ENCODE measurements around the gene MYOT. TPM values are rescaled to one million over a fixed set of nuclear protein-coding genes. Genes with fewer than 3 reads are reported as not detected.

MYOT gene
- total RNA-seq, 1 donor from 2014 or later = 5.4 TPM

DNA sequence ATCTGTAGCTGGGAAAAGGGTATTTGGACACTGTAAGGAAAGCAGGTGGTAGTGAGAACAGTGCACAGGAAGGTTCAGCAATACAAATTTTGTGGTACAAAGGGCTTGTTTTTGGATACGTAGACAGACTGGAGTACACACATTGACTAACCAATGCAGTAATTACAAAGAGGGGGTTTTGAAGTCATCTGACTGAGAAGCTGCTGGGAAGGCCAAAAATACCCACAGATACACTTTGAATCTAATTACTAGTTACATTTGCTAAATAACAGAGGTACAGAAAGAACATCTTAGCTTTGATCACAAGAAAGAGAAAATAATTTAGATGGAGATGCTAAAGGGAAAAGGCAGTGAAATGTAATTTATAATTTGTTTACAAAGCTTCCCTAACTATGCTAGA is 67.5 kb downstream of the MYOT start:
- Histone ChIP-seq H3K36me3 (peaks cover 0 to 31% of the 10 kb centered on the region in 2 donors), H3K4me3 (no peak overlapping the region), H3K27me3 (no peaks in the 10 kb centered on the region), H3K4me1 (no peaks in the 10 kb centered on the region), H3K27ac (no peak overlapping the region), H3K9me3 (no peaks in the 10 kb centered on the region)
- no peak for TF ChIP-seq POLR2AphosphoS5 (IDR thresholded peaks at IDR 0.05; ENCODE audit: insufficient read depth in 1 of 2, low read depth in 1 of 2)
- TF ChIP-seq POLR2A (IDR thresholded peaks at IDR 0.05) = no peak
- TF ChIP-seq, protein P1, sequence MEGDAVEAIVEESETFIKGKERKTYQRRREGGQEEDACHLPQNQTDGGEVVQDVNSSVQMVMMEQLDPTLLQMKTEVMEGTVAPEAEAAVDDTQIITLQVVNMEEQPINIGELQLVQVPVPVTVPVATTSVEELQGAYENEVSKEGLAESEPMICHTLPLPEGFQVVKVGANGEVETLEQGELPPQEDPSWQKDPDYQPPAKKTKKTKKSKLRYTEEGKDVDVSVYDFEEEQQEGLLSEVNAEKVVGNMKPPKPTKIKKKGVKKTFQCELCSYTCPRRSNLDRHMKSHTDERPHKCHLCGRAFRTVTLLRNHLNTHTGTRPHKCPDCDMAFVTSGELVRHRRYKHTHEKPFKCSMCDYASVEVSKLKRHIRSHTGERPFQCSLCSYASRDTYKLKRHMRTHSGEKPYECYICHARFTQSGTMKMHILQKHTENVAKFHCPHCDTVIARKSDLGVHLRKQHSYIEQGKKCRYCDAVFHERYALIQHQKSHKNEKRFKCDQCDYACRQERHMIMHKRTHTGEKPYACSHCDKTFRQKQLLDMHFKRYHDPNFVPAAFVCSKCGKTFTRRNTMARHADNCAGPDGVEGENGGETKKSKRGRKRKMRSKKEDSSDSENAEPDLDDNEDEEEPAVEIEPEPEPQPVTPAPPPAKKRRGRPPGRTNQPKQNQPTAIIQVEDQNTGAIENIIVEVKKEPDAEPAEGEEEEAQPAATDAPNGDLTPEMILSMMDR (IDR thresholded peaks at IDR 0.05) = no peak
- intact Hi-C loops (cut with DNase I) = no loop called here
- DNase-seq (ENCODE audit: extremely low spot score in 2 of 2) = no peak

DNA sequence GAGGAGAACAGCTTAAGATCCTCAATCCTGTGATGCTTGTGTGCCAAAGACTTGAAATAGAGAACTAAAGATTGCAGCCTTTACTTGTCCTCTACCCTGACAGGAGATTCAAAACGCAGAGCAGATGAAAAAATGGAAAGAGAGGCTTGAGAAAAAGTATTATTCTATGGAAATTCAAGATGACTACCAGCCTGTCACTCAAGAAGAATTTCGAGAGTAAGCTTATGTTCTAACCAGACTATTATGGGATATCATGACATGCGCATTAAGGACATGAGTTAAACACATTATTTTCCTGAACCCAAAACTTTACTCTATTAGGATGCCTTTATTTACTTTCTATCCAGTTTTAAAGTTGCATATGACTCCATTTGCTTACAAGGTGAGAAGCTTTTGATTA is 68.0 kb downstream of the MYOT start:
- no peaks in the 10 kb centered on the region for H3K4me1 ChIP-seq
- H3K9me3 ChIP-seq = no peaks in the 10 kb centered on the region
- H3K27me3 ChIP-seq = no peaks in the 10 kb centered on the region
- DNase-seq (ENCODE audit: extremely low spot score in 2 of 2) = no peak
- H3K36me3 ChIP-seq = peaks cover 0 to 36% of the 10 kb centered on the region in 2 donors
- TF ChIP-seq POLR2A (IDR thresholded peaks at IDR 0.05) (no peak), POLR2AphosphoS5 (IDR thresholded peaks at IDR 0.05; ENCODE audit: insufficient read depth in 1 of 2, low read depth in 1 of 2) (no peak)
- TF ChIP-seq, protein P1 (IDR thresholded peaks at IDR 0.05) = no peak
- intact Hi-C loops (cut with DNase I) = no loop called here
- H3K4me3 ChIP-seq = no peak overlapping the region
- H3K27ac ChIP-seq = no peak overlapping the region

Other genes starting within 250 kb of the MYOT start
- 7.4 TPM for gene KLHL3, start 131.8 kb upstream of the MYOT start, total RNA-seq
- 11.8 TPM for gene HNRNPA0, start 113.5 kb upstream of the MYOT start, total RNA-seq
- gene PKD2L2, start 21.6 kb downstream of the MYOT start, total RNA-seq = not detected
- 44.2 TPM for gene FAM13B, start 165.2 kb downstream of the MYOT start, total RNA-seq
- not detected for gene WNT8A, start 216.2 kb downstream of the MYOT start, total RNA-seq